Measurements from ENCODE around the gene ZPLD1. TPM values are rescaled to one million over a fixed set of nuclear protein-coding genes. Genes with fewer than 3 reads are reported as not detected.

ZPLD1 gene
- total and polyA plus RNA-seq, 5 donors from 2014 or later = not detected

DNA sequence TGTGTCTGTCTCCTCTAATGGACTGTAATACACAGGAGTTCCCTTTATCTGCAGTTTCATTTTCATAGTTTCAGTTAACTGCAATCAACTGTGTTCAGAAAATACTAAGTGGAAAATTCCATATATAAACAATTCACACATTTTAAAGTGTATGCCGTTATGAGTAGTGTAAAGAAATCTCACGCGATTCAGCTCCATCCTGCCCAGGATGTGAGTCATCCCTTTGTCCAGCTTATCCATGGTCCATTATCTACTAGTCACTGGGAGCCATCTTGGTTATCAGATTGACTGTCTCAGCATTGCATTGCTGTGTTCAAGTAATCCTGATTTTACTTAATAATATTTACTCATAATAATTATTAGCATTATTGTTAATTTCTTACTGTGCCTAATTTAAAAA is 14.5 kb downstream of the ZPLD1 start:
- Histone ChIP-seq H3K4me1 (ENCODE audit: control insufficient read depth, insufficient read depth, low read length, poor library complexity, severe bottlenecking) (no peaks in the 10 kb centered on the region), H3K27me3 (ENCODE audit: control insufficient read depth, insufficient read depth, low read length) (no peaks in the 10 kb centered on the region), H3K4me3 (ENCODE audit: low read depth, low read length) (no peak overlapping the region), H3K27ac (ENCODE audit: insufficient read depth, low read length, poor library complexity, severe bottlenecking) (no peak overlapping the region), H3K9me3 (ENCODE audit: control insufficient read depth in 2 of 2, low read length in 2 of 2) (no peaks in the 10 kb centered on the region), H3K36me3 (ENCODE audit: control insufficient read depth, insufficient read depth, low read length) (no peaks in the 10 kb centered on the region)
- DNase-seq (no peak), ATAC-seq (ENCODE audit: low read depth in 2 of 2) (no peak)
- H3K36me3 Mint-ChIP-seq = no peaks in the 10 kb centered on the region
- no peak overlapping the region for H3K27ac Mint-ChIP-seq
- H3K27me3 Mint-ChIP-seq = peaks cover 8% of the 10 kb centered on the region
- peaks cover 0 to 2% (median 0%) of the 10 kb centered on the region in 7 donors for H3K9me3 Mint-ChIP-seq
- no peaks in the 10 kb centered on the region for H3K4me1 Mint-ChIP-seq
- no peak overlapping the region for H3K4me3 Mint-ChIP-seq

DNA sequence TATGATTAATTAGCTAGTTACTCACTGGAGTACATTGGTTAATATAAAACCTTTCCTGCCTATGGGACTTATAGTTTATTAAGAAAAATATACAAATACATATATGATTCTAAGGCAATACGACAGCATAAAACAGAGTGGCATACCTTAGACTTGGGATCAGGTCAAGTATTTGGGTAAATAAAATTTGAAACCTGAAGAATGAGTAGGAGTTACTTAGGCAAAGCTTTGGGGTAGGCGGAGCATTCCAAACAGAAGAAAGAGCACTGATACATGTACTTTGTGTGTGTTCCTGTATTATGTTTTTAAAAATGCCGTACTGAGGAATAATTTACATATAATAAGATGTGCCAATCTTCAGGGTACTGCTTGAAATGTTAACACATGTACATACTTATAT is 15.1 kb downstream of the ZPLD1 start:
- Mint-ChIP-seq H3K9me3 (peaks cover 0 to 2% (median 0%) of the 10 kb centered on the region in 7 donors), H3K4me3 (no peak overlapping the region), H3K36me3 (no peaks in the 10 kb centered on the region), H3K27ac (no peak overlapping the region), H3K4me1 (no peaks in the 10 kb centered on the region), H3K27me3 (peaks cover 8% of the 10 kb centered on the region)
- Histone ChIP-seq H3K27ac (ENCODE audit: insufficient read depth, low read length, poor library complexity, severe bottlenecking) (no peak overlapping the region), H3K4me1 (ENCODE audit: control insufficient read depth, insufficient read depth, low read length, poor library complexity, severe bottlenecking) (no peaks in the 10 kb centered on the region), H3K4me3 (ENCODE audit: low read depth, low read length) (no peak overlapping the region), H3K36me3 (ENCODE audit: control insufficient read depth, insufficient read depth, low read length) (no peaks in the 10 kb centered on the region), H3K9me3 (ENCODE audit: control insufficient read depth in 2 of 2, low read length in 2 of 2) (no peaks in the 10 kb centered on the region), H3K27me3 (ENCODE audit: control insufficient read depth, insufficient read depth, low read length) (no peaks in the 10 kb centered on the region)
- ATAC-seq (ENCODE audit: low read depth in 2 of 2) (no peak), DNase-seq (no peak)

DNA sequence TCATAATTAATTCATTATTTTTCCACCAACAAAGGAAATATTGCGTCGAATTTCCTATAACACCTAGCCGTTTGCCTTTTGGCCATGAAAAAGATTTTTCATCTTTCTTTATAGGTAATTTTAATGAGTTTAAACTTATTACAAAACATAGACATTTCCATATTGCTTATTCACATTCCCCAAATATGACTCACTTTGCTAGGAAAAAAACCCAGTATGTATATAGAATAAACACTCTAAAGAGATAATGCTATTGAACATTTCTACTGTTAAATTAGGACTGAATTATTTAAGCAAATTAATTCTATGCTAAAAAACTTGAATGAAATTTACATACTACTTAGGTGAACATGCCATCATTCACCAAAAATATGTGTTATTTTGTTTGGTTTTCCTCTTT is 16.2 kb downstream of the ZPLD1 start:
- no peaks in the 10 kb centered on the region for H3K4me1 Mint-ChIP-seq
- no peak for DNase-seq
- Histone ChIP-seq H3K9me3 (ENCODE audit: control insufficient read depth in 2 of 2, low read length in 2 of 2) (no peaks in the 10 kb centered on the region), H3K36me3 (ENCODE audit: control insufficient read depth, insufficient read depth, low read length) (no peaks in the 10 kb centered on the region), H3K27me3 (ENCODE audit: control insufficient read depth, insufficient read depth, low read length) (no peaks in the 10 kb centered on the region), H3K4me1 (ENCODE audit: control insufficient read depth, insufficient read depth, low read length, poor library complexity, severe bottlenecking) (no peaks in the 10 kb centered on the region), H3K27ac (ENCODE audit: insufficient read depth, low read length, poor library complexity, severe bottlenecking) (no peak overlapping the region), H3K4me3 (ENCODE audit: low read depth, low read length) (no peak overlapping the region)
- no peak overlapping the region for H3K4me3 Mint-ChIP-seq
- H3K36me3 Mint-ChIP-seq = no peaks in the 10 kb centered on the region
- H3K9me3 Mint-ChIP-seq = peaks cover 0 to 2% (median 0%) of the 10 kb centered on the region in 7 donors
- H3K27ac Mint-ChIP-seq = no peak overlapping the region
- H3K27me3 Mint-ChIP-seq = peaks cover 8% of the 10 kb centered on the region
- ATAC-seq (ENCODE audit: low read depth in 2 of 2) = no peak

DNA sequence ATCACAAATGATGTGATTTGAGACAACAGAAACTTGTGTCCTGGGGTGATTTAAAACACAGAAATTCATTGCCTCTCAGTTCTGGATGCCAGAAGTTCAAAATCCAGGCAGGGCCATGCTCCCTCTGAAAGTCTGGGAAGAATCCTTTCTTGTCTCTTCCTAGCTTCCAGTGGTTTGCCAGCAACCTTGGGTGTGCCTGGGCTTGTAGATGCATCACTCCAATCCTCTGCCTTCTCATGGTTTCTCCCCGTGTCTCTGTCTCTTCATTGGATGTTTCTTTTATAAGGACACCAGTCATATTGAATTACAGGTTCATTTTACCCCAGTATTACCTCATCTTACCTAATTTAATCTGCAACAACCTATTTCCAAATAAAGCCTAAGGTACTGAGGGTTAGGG is 16.7 kb downstream of the ZPLD1 start:
- Histone ChIP-seq H3K4me3 (ENCODE audit: low read depth, low read length) (no peak overlapping the region), H3K36me3 (ENCODE audit: control insufficient read depth, insufficient read depth, low read length) (no peaks in the 10 kb centered on the region), H3K4me1 (ENCODE audit: control insufficient read depth, insufficient read depth, low read length, poor library complexity, severe bottlenecking) (no peaks in the 10 kb centered on the region), H3K27me3 (ENCODE audit: control insufficient read depth, insufficient read depth, low read length) (no peaks in the 10 kb centered on the region), H3K27ac (ENCODE audit: insufficient read depth, low read length, poor library complexity, severe bottlenecking) (no peak overlapping the region), H3K9me3 (ENCODE audit: control insufficient read depth in 2 of 2, low read length in 2 of 2) (no peaks in the 10 kb centered on the region)
- no peak for DNase-seq
- Mint-ChIP-seq H3K4me3 (no peak overlapping the region), H3K27ac (no peak overlapping the region), H3K36me3 (no peaks in the 10 kb centered on the region), H3K9me3 (peaks cover 0 to 2% (median 0%) of the 10 kb centered on the region in 7 donors), H3K4me1 (no peaks in the 10 kb centered on the region), H3K27me3 (peaks cover 8% of the 10 kb centered on the region)
- no peak for ATAC-seq (ENCODE audit: low read depth in 2 of 2)

DNA sequence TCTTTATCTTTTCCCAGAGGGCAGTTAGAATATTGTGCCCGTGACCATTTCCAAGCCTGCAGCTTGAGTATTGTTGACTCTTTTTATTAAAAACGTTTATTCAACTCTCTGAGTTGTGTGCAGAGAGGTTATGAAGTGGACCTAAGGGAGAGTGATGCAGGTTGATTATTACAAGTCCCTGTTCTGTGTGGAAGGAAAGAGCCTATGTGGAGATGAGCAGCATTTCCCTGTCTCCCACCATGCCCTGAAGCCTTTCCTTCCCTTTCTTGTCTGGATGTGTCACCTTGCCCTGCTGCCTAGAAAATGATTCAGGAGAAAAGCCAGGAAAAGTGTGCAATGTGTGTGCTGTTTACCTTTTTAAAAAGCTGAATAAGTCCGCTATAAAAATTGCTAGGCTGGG is 19.4 kb downstream of the ZPLD1 start:
- Histone ChIP-seq H3K9me3 (ENCODE audit: control insufficient read depth in 2 of 2, low read length in 2 of 2) (no peaks in the 10 kb centered on the region), H3K4me3 (ENCODE audit: low read depth, low read length) (no peak overlapping the region), H3K27me3 (ENCODE audit: control insufficient read depth, insufficient read depth, low read length) (no peaks in the 10 kb centered on the region), H3K4me1 (ENCODE audit: control insufficient read depth, insufficient read depth, low read length, poor library complexity, severe bottlenecking) (no peaks in the 10 kb centered on the region), H3K36me3 (ENCODE audit: control insufficient read depth, insufficient read depth, low read length) (no peaks in the 10 kb centered on the region), H3K27ac (ENCODE audit: insufficient read depth, low read length, poor library complexity, severe bottlenecking) (no peak overlapping the region)
- H3K9me3 Mint-ChIP-seq = peaks cover 0 to 3% (median 0%) of the 10 kb centered on the region in 7 donors
- no peak for ATAC-seq (ENCODE audit: low read depth in 2 of 2)
- H3K27ac Mint-ChIP-seq = no peak overlapping the region
- no peak for DNase-seq
- H3K36me3 Mint-ChIP-seq = no peaks in the 10 kb centered on the region
- H3K4me3 Mint-ChIP-seq = no peak overlapping the region
- H3K27me3 Mint-ChIP-seq = peaks cover 8% of the 10 kb centered on the region
- no peaks in the 10 kb centered on the region for H3K4me1 Mint-ChIP-seq

DNA sequence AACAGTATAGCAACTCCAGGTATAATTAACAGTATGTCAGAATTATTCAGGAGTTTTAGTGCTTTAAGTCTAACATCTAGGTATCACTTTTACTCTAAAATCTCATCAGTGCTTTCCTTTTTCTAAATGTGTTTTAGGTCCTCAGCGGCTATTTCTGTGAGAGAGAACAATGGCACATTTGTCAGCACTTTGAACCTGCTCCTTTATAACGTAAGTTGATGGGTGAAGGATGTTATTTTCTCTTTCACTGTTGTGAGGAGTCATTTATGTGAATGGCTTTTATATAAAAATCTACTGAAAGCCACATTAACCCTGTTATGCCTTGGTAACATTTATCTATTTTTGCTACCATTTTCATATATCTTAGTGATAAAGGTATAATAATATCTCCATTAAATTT is 22.8 kb downstream of the ZPLD1 start:
- no peak for DNase-seq
- Mint-ChIP-seq H3K27me3 (peaks cover 4% of the 10 kb centered on the region), H3K9me3 (peaks cover 0 to 3% (median 0%) of the 10 kb centered on the region in 7 donors), H3K36me3 (no peaks in the 10 kb centered on the region), H3K27ac (no peak overlapping the region), H3K4me3 (no peak overlapping the region), H3K4me1 (no peaks in the 10 kb centered on the region)
- Histone ChIP-seq H3K4me3 (ENCODE audit: low read depth, low read length) (no peak overlapping the region), H3K27ac (ENCODE audit: insufficient read depth, low read length, poor library complexity, severe bottlenecking) (no peak overlapping the region), H3K36me3 (ENCODE audit: control insufficient read depth, insufficient read depth, low read length) (no peaks in the 10 kb centered on the region), H3K9me3 (ENCODE audit: control insufficient read depth in 2 of 2, low read length in 2 of 2) (no peaks in the 10 kb centered on the region), H3K4me1 (ENCODE audit: control insufficient read depth, insufficient read depth, low read length, poor library complexity, severe bottlenecking) (no peaks in the 10 kb centered on the region), H3K27me3 (ENCODE audit: control insufficient read depth, insufficient read depth, low read length) (no peaks in the 10 kb centered on the region)
- no peak for ATAC-seq (ENCODE audit: low read depth in 2 of 2)

DNA sequence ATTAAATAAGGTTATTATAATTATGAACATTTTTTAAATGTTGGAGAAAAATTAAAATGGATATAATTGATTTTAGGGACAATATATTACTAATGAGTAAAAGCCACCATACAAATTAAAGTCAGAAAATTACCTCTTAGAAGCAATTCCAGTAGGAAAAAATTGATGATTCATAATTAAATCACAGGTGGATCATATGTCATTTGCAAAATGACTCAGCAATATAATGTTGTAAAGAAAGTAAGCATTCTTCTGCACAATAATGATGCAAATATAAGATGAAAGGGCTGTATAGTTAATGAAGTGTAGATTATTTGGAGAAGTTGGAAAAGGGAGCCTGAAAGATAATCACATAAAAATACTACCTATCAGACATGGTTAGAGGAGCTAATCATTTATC is 25.8 kb downstream of the ZPLD1 start:
- ATAC-seq (ENCODE audit: low read depth in 2 of 2) = no peak
- Mint-ChIP-seq H3K4me3 (no peak overlapping the region), H3K9me3 (peaks cover 0 to 3% (median 0%) of the 10 kb centered on the region in 7 donors), H3K36me3 (no peaks in the 10 kb centered on the region), H3K4me1 (no peaks in the 10 kb centered on the region), H3K27ac (no peak overlapping the region), H3K27me3 (peaks cover 10% of the 10 kb centered on the region)
- Histone ChIP-seq H3K9me3 (ENCODE audit: control insufficient read depth in 2 of 2, low read length in 2 of 2) (no peaks in the 10 kb centered on the region), H3K27me3 (ENCODE audit: control insufficient read depth, insufficient read depth, low read length) (no peaks in the 10 kb centered on the region), H3K4me1 (ENCODE audit: control insufficient read depth, insufficient read depth, low read length, poor library complexity, severe bottlenecking) (no peaks in the 10 kb centered on the region), H3K36me3 (ENCODE audit: control insufficient read depth, insufficient read depth, low read length) (no peaks in the 10 kb centered on the region), H3K27ac (ENCODE audit: insufficient read depth, low read length, poor library complexity, severe bottlenecking) (no peak overlapping the region), H3K4me3 (ENCODE audit: low read depth, low read length) (no peak overlapping the region)
- DNase-seq = no peak

DNA sequence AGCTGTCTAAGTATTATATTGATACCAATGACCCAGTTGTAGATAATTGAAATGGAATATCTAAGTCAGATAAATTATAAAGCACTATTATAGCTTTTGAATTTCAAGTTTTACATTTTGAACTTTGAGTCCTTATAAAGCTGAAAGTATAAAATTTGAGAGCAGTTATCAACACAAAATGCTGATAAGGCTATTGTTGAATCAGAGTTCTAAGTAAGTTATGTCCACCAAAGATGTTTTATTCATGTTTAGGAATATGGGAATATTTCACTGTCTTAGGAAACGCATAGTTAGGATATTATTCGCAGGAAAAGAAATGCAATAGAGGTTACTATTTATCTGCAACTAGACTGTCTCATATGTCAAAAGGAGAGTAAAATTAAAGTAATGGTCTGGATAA is 29.4 kb downstream of the ZPLD1 start:
- H3K9me3 ChIP-seq (ENCODE audit: control insufficient read depth in 2 of 2, low read length in 2 of 2) = no peaks in the 10 kb centered on the region

More for the DNA sequence above, 29.4 kb downstream of the ZPLD1 start:
- Mint-ChIP-seq H3K27ac (no peak overlapping the region), H3K36me3 (no peaks in the 10 kb centered on the region), H3K9me3 (no peaks in the 10 kb centered on the region), H3K4me3 (no peak overlapping the region), H3K4me1 (no peaks in the 10 kb centered on the region), H3K27me3 (peaks cover 24% of the 10 kb centered on the region)
- Histone ChIP-seq H3K27ac (ENCODE audit: insufficient read depth, low read length, poor library complexity, severe bottlenecking) (no peak overlapping the region), H3K27me3 (ENCODE audit: control insufficient read depth, insufficient read depth, low read length) (no peaks in the 10 kb centered on the region), H3K36me3 (ENCODE audit: control insufficient read depth, insufficient read depth, low read length) (no peaks in the 10 kb centered on the region), H3K4me1 (ENCODE audit: control insufficient read depth, insufficient read depth, low read length, poor library complexity, severe bottlenecking) (no peaks in the 10 kb centered on the region), H3K4me3 (ENCODE audit: low read depth, low read length) (no peak overlapping the region)
- DNase-seq = no peak
- ATAC-seq (ENCODE audit: low read depth in 2 of 2) = no peak

All from CD4-positive, CD25-positive, alpha-beta regulatory T cell (primary cell).